Stimulated activated CD4-positive, alpha-beta T cell treated with anti-CD3 and anti-CD28 coated beads, Interleukin-12 subunit alpha, Interleukin-12 subunit beta, amount 100 ng/mL, for 24 hours (primary cell): ENCODE measurements around the gene MCRIP1.
A peak's percentile ranks its signal among the peaks of the same experiment; 100 is the strongest.

Experiments used
- DNase-seq, 2 experiments: peaks; one replicate each; pipeline ENCODE4 v3.0.0-alpha.2; 2020; ENCODE audit warnings: low read depth in 2 of 2

Gene MCRIP1

DNA sequence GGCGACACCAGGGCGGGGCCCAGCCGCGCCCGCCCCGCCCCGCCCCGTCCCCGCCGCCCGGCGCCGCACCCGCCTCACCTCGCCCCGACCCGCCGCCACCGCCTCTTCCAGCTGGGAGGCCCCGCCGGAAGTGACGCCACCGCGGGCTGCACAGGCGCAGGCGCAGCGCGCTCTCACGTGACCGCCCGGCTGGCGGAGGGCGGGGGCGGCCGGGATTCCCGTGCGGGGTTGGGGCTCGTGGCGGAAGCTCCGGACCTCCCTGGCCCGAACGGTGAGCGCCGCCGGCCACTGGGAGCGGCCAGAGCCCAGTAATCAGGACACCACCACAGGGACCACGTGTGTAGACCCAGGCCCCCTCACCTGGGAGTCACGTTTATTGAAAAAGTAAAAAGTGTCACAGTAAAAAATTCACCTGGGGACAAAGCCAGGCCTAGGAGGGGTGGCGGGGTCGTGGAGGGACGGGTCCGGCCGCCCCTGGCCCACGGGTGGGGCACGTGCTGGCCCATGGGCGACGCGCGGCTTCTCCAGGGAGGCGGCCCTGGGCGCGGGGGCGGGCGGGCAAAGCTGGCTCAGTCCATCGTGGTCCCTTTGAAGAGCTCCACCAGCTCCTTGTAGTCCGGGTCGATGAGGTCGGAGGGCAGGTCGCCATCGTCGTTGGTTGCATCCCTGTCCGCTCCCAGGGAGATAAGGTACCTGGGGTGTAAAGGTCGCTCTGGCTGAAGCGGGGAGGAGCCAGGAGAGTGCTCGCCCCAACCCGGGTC, at the start of gene MCRIP1:
TSS of gene MCRIP1 (minus strand) at position 132 of the 761 bp plus-strand sequence. CDS start 8,785 bp downstream, outside the sequence.
- peak; percentile 91 to 95 for DNase-seq

DNA sequence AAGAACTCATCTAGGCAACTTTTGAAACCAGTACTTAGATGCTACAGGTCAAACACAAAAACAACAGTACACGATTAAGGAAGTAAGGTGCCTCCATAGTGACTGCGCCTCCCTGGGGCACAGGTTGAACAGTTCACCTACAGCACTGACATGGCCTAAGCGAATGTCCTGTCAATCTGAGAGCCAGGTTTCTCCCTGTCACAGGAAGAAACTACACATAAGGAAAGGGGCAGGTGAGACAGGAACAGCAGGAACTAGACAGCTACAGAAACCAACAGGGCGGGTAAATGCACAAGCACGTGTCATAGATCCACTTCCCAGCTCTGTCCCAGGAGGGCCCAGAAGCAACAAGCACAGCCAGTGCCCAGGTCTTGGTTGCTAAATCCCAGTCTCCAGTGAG, 46.0 kb upstream of the MCRIP1 start:
- DNase-seq = no peak

- no peak for DNase-seq
These were observed 45.2 kb upstream of the MCRIP1 start for GRCh38 chr17:81878294-81878693.

DNA sequence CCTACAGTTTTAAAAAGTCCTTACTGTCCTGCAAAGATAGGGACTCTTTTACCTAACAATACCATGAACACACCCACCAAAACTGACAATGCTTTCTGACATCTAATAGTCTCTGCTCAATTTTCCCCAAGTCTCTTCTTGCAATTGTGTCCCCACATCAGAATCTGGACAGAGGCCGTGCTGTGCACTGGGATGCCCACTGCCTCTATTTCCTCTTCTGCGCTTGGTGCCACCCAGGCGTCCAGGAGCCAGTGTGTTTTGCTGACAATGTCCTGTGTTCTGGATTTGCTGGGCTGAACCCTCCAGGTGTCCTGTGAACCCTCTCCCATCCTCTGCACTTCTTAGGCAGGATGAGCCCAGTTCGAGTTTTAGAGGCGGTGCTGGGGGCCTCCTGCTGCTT, 44.5 kb upstream of the MCRIP1 start:
- no peak for DNase-seq

GRCh38 chr17:81871387-81872230, 38.5 kb upstream of the MCRIP1 start:
- peak; percentile 92 to 95 for DNase-seq

- DNase-seq = no peak
These were observed 37.9 kb upstream of the MCRIP1 start, which contains the start of gene ARHGDIA for GRCh38 chr17:81870981-81871386. TSS of gene ARHGDIA (minus strand) at chr17:81871337. CDS start at chr17:81869930, 1,407 bp downstream.

GRCh38 chr17:81870131-81870980, 37.3 kb upstream of the MCRIP1 start:
- DNase-seq = no peak

- no peak for DNase-seq
These were observed 36.4 kb upstream of the MCRIP1 start for GRCh38 chr17:81869221-81870130.

- DNase-seq = no peak
These were observed 35.7 kb upstream of the MCRIP1 start for GRCh38 chr17:81868674-81869220.

GRCh38 chr17:81867991-81868673, 35.0 kb upstream of the MCRIP1 start:
- DNase-seq = no peak

DNA sequence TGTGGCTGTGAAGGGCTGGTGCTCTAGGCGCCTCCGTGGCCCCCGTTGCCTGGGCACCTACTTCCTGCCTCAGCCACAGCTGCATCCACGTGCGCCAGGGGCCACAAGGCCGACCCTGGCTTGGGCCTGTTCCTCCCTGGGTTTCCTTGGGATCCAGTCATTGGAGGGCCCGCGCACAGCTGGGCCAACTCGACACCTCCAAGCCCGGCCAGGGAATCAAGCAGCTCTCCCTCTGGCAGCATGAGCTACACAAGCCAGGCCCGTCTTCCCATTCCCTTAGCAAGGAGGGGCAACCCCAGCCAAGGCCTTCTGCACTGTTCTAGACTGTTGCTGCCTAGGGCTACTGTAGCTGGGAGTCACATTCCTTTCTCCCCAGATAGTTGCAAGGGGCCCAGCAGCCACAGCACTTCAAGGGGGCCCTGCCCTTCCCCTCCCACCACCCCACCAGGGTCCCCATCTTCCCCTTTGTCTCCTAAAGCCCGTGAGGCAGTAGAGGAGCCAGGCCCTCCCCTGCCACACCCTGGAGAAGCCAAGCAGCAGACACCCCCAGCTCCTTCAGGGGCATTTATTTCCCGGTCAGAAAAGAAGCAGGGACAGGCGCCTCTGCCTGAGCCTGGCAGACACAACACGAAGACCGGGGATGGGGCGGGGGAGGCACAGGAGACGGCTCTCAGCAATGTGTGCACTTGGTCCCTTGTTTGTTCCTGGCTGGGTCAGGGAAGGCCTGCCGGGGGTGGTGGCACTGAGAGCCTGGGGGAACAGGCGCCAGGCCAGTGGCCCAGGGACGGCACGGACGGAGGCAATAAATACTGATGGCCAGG, 34.3 kb upstream of the MCRIP1 start:
- DNase-seq = peak in 1 of 2 experiments; percentile 43

DNA sequence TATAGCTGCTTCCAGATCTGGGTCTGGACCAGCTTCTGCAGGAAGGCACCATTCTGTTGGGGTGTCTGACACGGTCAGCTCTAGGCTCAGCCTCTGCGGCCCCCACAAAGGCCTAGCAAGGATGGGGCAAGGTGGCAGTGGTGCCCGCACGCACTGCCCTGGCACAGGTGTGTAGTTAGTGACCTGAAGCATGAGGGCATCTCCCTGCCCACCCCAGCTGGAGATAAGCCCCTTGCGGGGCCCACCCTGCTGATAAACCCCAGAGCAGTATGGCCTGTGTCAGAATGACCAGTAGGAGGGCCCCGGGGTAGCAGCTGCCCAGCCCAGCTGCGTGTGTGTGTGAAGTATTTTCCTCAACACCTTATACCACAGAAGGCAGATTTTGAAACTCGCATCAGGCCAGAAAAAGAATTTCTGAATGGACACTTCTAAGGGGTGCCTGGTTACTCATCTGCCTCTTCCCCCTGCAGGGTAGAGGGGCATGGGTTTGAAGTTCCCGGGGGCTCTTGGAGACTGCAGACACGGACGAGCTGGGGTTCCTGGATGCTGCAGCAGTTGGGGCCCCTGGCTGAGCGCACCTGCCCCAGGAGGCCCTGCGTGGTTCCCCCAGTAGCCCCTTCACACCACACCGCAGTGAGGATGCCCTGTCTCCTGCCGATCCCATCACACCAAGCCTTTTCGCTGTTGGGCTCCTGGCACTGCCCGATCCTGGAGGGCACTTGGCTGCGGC, 33.5 kb upstream of the MCRIP1 start:
- no peak for DNase-seq

DNA sequence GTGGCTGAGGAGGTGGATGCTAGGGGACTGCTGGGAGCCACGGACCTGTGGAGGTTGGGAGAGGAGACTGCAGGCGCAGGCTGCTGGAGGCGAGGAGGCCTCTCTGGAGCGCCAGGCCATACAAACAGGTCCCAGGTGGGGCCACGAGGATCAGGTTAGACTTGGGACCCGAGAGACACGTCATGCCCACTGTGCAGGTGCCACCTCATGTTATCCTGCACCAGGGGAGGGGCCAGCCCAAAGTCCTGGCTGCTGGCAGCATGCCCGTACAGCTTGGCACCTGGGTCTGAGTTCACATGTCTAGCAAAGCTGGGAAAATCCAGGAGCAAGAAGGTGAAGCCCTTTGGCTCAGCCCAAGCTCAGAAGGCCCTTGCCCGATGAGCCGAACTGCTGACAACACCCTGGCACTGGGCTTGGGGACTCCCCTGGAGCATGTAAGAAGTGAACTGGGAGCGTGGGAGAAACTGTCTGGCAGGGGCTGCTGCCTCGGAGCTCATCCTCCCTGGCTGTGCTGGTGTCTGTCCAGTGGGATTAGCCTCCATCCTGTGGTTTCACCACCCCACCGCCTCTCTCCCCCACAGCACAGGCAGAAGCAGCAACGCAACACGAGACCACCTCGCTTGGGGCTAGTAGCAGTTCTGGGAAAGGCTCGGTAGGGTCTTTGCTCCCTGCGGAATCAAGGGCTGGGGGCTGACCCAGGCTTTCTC, 32.8 kb upstream of the MCRIP1 start:
- DNase-seq = no peak

GRCh38 chr17:81865358-81865732, 32.3 kb upstream of the MCRIP1 start:
- no peak for DNase-seq

DNA sequence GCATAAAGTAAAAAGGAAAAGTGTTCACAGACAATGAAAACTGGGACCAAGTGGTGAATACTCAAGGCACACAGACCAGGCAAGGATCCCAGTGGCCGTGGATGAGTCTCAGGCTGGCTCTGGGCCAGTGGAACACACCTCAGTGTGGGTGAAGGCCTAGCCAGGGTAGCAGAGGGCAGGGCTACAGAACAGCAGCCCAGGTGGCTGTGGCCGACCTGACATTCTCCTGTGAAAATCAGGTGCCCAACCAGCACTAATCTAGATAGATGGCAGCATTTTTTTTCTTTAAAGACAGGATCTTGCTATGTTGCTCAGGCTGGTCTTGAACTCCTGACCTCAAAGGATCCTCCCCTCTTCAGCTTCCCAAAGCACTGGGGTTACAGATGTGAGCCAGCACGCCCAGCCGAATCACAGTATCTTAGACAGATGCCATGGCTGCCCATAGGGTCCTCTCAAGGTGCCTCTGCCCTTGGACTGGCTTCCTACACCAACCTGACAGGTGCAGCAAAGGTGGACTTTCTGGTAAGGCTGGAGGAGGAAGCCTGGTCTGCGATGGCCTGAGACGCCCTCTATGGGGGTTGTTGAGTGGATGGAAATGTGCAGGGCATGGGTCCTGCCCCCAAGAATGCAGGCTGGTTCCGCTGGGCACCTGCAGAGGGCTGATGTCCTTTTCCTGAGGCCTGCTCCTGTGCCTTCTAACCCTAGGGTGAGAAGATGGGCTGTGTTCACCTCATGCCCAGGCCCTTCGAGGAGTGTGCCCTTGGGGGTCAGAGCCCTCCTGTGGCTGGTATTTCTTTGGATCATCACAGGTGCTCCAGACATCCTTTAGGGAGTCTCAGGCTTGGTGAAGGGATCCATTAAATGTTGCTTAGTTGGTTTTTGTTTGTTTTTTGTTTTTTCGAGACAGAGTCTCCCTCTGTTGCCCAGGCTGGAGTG, 31.0 kb upstream of the MCRIP1 start:
- DNase-seq = no peak

DNA sequence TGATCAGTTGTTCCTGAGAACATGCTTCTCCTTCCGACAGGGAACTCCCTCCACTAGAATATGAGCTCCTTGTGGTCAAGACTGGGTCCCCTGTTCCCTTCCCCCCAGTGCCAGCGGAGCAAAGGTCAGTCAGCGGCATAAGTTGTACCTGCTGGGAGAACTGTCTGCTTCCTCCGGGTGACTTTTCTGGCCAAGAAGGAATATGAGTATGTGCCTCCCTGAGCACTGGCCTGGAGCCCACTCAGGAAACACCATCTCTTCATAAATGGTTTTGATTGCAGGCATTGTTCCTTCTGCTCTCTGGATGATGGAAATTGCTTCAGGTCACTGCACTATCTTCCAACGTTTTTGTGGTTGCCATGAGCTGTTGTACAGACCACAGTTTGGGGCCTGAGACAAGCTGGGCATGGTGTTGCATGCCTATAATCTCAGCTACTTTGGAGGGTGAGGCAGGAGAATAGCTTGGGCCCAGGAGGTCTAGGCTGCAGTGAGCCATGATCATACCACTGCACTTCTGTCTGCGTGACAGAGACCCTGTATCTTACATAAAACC, 30.1 kb upstream of the MCRIP1 start:
- DNase-seq = no peak
